Right kidney (tissue), 1 donor: ENCODE results near the gene DNAAF6.

ENCODE experiments used
- DNase-seq: peaks from one replicate; pipeline ENCODE4 v3.0.0-alpha.2; 2016

DNAAF6 gene

DNA sequence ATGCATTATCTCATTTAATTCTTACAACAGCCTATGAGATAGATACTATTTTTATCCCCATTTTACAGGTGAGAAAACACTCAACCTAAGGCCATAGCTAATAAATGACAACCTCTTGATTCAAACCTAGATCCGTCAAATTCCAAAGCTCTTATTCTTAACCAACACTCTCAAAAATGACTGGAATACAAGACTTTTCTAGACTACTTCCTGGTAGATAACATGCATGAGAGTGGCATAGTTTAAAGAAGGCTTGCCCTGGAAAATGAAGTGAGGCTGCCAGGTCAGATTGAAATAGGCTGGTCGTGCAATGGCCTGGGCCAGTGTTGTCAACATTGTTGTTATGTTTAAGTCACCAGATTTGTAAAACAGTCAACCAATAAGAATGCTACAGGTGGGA is 86.6 kb downstream of the DNAAF6 start:
- DNase-seq, result no peak
